Stomach (tissue), 9 donors: ENCODE results near the gene CAV2. TPM values are rescaled to one million over a fixed set of nuclear protein-coding genes. Genes with fewer than 3 reads are reported as not detected.
A peak's percentile ranks its signal among the peaks of the same experiment; 100 is the strongest.

ENCODE experiments used
- DNase-seq, 2 donors: peaks; one replicate each; pipeline versions ENCODE4 v3.0.0 to v3.0.0-alpha.2; 2013 to 2019
- H3K27ac ChIP-seq, 5 donors: fragments of 200-600 bp in 4 of 5; sonication (generic) in 4 of 5; one replicate each; pipeline ENCODE4 v1.5.1; 2013 to 2019; ENCODE audit warnings: mild to moderate bottlenecking in 1 of 5, moderate library complexity in 1 of 5
- H3K27me3 ChIP-seq, 3 donors: fragments of 200-600 bp; sonication (generic); one replicate each; pipeline ENCODE4 v1.5.1; 2017 to 2019; ENCODE audit warnings: mixed run types in 1 of 3
- H3K36me3 ChIP-seq, 4 donors: fragments of 200-600 bp; sonication (generic); 1 replicate in 3 of 4; 2 replicates in 1 of 4; pipeline ENCODE4 v1.5.1; 2016 to 2019
- H3K4me1 ChIP-seq, 4 donors: fragments of 200-600 bp; sonication (generic); one replicate each; pipeline ENCODE4 v1.5.1; 2016 to 2019
- H3K4me3 ChIP-seq, 4 donors: fragments of 200-600 bp; sonication (generic) in 3 of 4; one replicate each; pipeline ENCODE4 v1.5.1; 2016 to 2019; ENCODE audit warnings: mild to moderate bottlenecking in 1 of 4
- H3K9me3 ChIP-seq, 4 donors: fragments of 200-600 bp; sonication (generic); one replicate each; pipeline ENCODE4 v1.5.1; 2016 to 2019
- EP300 ChIP-seq: sonication (generic); formaldehyde crosslinking; IDR thresholded peaks from one replicate; pipeline ENCODE4 v1.6.1; 2017; ENCODE audit warnings: antibody characterized with exemption
- POLR2A ChIP-seq, 4 donors: fragments of 450-650 bp; IDR thresholded peaks; one replicate each; pipeline ENCODE4 v1.6.1; 2016; ENCODE audit warnings: antibody characterized with exemption in 4 of 4, control low read depth in 2 of 4, mild to moderate bottlenecking in 1 of 4, moderate library complexity in 1 of 4
- POLR2AphosphoS5 ChIP-seq, 3 donors: sonication (generic); formaldehyde crosslinking; IDR thresholded peaks; one replicate each; pipeline ENCODE4 v1.6.1; 2016; ENCODE audit warnings: antibody characterized with exemption in 3 of 3
- WGBS, 5 donors: extraction: QIAGEN DNeasy Blood & Tissue Kit in 3 of 5; methylation state at CpG; one replicate each; pipeline versions ENCODE4 v1.1.5 to v1.1.7; 2013 to 2018; 5-methylcytosine and 5-hydroxymethylcytosine counted together
- intact Hi-C: fragments of 100-400 bp; cut with DNase I; formaldehyde crosslinking; loops from one replicate; pipeline ENCODE4 v1.15.1; 2023; ENCODE audit warnings: low total_unique reads
- polyA plus RNA-seq, 3 donors: library from polyadenylated mRNA; stranded (reverse); fragments of 200-250 nt; gene quantifications; one replicate each; pipeline ENCODE4 v1.2.3, GENCODE V29; 2013
- total RNA-seq, 5 donors: library from RNA; depleted of rRNA; stranded (reverse); fragments of >200 nt; gene quantifications; one replicate each; pipeline versions ENCODE4 v1.1.0 to v1.2.3, GENCODE V29; 2014 to 2016
- TF ChIP-seq, protein P1 (sequence below), 7 experiments: fragments of 450-650 bp in 4 of 7; fragments of 200-600 bp in 3 of 7; sonication (generic) in 3 of 7; IDR thresholded peaks; one replicate each; pipeline ENCODE4 v1.5.1; 2016 to 2019; ENCODE audit warnings: antibody characterized with exemption in 7 of 7, control low read depth in 2 of 7, mild to moderate bottlenecking in 1 of 7
- donor health status: healthy with polysubstance abuse.
- donor health status: Bipolar disorder and iron deficiency.
- donor health status: healthy.

The CAV2 gene
- total and polyA plus RNA-seq, 8 donors = 15.7 to 90.1 (median 27.4) TPM

DNA sequence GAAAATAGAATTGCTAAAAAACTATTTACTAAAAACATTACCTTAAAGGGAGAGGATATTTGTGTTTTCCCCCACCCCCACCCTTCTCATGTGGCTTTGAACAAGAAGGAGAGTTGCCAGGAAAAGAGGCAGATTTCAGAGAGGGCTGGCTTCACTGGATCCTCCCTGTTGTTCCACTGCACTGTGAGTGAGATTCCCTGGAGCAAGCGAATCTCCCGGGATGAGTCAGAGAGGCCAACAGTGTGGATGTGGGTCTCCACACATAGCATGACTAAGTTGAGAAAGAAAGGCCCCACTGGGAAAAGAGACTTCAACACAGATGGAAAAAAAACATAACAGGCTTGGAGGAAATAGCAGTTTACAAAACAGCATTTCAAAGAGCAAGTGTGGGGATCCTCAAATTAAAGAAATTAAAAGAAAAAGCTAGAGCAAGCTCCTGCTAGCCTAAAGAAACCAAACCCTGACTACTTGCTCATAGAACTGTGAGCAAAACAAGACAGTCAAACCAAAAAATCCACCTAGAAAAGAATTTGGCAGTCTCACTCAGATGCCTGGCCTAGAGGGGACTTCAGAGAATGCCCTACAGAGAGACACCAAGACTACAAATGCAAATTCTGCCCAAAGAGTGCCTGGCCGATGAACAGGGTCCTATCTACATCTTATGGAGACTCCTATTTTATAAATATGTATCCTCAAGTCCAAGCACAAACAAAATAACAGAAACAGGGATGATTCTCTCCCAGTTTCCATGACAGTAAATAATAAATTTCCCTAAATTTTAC, 28.7 kb downstream of the CAV2 start:
- Histone ChIP-seq H3K27ac (peak overlapping the region in 4 of 5 donors; percentile 87 to 94 (median 90)), H3K4me3 (peak overlapping the region; percentile 69 to 72 (median 70)), H3K27me3 (peaks cover 0 to 31% (median 11%) of the 10 kb centered on the region in 3 donors), H3K36me3 (no peaks in the 10 kb centered on the region), H3K4me1 (peaks cover 4 to 63% (median 29%) of the 10 kb centered on the region in 4 donors), H3K9me3 (no peaks in the 10 kb centered on the region)
- TF ChIP-seq EP300 (no peak), POLR2AphosphoS5 (IDR thresholded peaks at IDR 0.05) (peak; percentile 15 to 61 (median 36))
- peak in 1 of 2 donors; percentile 58 for DNase-seq
- intact Hi-C loops = loop anchor here (5.0 to 10.0 kb wide), 2 partner anchors 57 to 266 kb away; no protein-coding TSS in a partner anchor
- 39 to 76% (median 63%) methylated on average over 3 of the region's 3 CpGs for WGBS, 5 donors

DNA sequence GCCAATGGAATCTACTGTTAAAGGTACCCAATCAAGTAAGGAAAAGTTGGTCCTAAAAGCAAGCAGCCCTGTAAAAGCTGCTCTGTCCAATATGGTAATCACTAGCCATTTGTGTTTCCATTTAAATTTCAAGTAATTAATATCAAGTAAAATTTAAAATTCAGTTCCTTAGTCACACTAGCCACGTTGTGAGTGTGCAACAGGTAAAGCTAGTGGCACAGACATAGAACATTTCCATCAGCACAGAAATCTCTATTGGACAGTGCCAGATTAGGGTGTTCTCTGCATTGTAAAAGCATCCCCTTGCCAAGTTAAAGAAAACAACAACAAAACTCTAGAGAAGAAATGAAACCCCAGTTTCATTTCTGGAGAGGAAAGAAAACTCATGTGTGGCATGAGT, 29.7 kb downstream of the CAV2 start:
- 34 to 63% (median 56%) methylated on average over 1 of the region's 1 CpG for whole genome bisulfite sequencing, 5 donors
- TF ChIP-seq, protein P1, sequence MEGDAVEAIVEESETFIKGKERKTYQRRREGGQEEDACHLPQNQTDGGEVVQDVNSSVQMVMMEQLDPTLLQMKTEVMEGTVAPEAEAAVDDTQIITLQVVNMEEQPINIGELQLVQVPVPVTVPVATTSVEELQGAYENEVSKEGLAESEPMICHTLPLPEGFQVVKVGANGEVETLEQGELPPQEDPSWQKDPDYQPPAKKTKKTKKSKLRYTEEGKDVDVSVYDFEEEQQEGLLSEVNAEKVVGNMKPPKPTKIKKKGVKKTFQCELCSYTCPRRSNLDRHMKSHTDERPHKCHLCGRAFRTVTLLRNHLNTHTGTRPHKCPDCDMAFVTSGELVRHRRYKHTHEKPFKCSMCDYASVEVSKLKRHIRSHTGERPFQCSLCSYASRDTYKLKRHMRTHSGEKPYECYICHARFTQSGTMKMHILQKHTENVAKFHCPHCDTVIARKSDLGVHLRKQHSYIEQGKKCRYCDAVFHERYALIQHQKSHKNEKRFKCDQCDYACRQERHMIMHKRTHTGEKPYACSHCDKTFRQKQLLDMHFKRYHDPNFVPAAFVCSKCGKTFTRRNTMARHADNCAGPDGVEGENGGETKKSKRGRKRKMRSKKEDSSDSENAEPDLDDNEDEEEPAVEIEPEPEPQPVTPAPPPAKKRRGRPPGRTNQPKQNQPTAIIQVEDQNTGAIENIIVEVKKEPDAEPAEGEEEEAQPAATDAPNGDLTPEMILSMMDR (IDR thresholded peaks at IDR 0.05) = no peak
- TF ChIP-seq POLR2AphosphoS5 (IDR thresholded peaks at IDR 0.05) = no peak
- TF ChIP-seq POLR2A (IDR thresholded peaks at IDR 0.05) = no peak
- TF ChIP-seq EP300 = no peak
- DNase-seq = no peak
- peaks cover 0 to 27% (median 11%) of the 10 kb centered on the region in 3 donors for H3K27me3 ChIP-seq
- intact Hi-C loops = loop anchor here (5.0 to 10.0 kb wide), 2 partner anchors 56 to 267 kb away; no protein-coding TSS in a partner anchor
- H3K9me3 ChIP-seq = no peaks in the 10 kb centered on the region
- H3K36me3 ChIP-seq = no peaks in the 10 kb centered on the region
- peak overlapping the region in 3 of 5 donors; percentile 5 to 94 (median 30) for H3K27ac ChIP-seq
- peak overlapping the region in 3 of 4 donors; percentile 31 to 72 (median 69) for H3K4me3 ChIP-seq
- peaks cover 4 to 59% (median 27%) of the 10 kb centered on the region in 4 donors for H3K4me1 ChIP-seq

DNA sequence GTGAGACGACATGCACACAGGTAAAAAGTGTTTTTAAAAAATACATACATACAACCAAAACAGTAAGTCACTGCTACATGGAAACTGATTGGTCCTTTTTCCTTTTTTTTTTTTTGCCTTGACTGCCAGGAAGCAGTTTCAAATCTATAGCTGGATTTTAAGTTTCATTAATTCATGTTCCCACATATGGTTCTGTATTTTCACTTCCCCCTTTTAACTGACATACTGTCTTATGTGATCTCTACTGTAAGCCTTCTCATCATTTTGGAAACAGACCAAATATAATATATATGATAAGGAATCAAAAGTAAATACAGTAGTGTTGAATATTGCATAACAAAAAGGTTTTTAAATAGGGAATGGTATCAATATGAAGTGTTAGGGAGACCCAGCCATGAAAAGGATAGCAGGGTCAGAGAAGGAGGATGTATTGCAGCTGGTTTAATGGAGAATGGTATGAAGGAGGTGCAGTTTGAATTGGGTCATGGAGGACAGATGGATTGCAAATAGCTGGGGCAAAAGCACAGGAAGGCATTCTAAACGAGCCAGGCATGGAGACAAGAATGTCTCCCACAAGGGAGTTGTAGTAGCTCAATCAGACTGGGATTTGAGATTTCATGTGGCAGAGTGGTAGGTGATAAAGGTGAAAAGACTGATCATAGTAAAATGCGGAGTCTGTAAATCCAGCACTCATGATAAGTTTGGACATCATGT, 30.7 kb downstream of the CAV2 start:
- DNase-seq = no peak
- intact Hi-C loops = no loop called here
- Histone ChIP-seq H3K9me3 (no peaks in the 10 kb centered on the region), H3K36me3 (no peaks in the 10 kb centered on the region), H3K4me1 (peaks cover 4 to 57% (median 20%) of the 10 kb centered on the region in 4 donors), H3K27ac (peak overlapping the region in 1 of 5 donors; percentile 57), H3K4me3 (peak overlapping the region; percentile 17 to 72 (median 20)), H3K27me3 (peaks cover 0 to 17% (median 4%) of the 10 kb centered on the region in 3 donors)
- WGBS, 5 donors = 63 to 76% (median 68%) methylated on average over 3 of the region's 3 CpGs
- no peak for TF ChIP-seq EP300
- no peak for TF ChIP-seq POLR2AphosphoS5 (IDR thresholded peaks at IDR 0.05)
- no peak for TF ChIP-seq POLR2A (IDR thresholded peaks at IDR 0.05)
- TF ChIP-seq, protein P1 (IDR thresholded peaks at IDR 0.05) = no peak

- Histone ChIP-seq H3K4me1 (peaks cover 0 to 53% (median 10%) of the 10 kb centered on the region in 4 donors), H3K36me3 (peaks cover 0 to 4% (median 0%) of the 10 kb centered on the region in 4 donors), H3K4me3 (peak overlapping the region in 2 of 4 donors; percentile 8 to 72), H3K27ac (peak overlapping the region in 2 of 5 donors; percentile 7 to 36), H3K9me3 (no peaks in the 10 kb centered on the region), H3K27me3 (no peaks in the 10 kb centered on the region)
- TF ChIP-seq EP300 = no peak
- WGBS, 5 donors = 71 to 91% (median 83%) methylated on average over 3 of the region's 3 CpGs
- no peak for DNase-seq
- intact Hi-C loops = no loop called here
Measured at GRCh38 chr7:116532102-116532688, 32.7 kb downstream of the CAV2 start.

DNA sequence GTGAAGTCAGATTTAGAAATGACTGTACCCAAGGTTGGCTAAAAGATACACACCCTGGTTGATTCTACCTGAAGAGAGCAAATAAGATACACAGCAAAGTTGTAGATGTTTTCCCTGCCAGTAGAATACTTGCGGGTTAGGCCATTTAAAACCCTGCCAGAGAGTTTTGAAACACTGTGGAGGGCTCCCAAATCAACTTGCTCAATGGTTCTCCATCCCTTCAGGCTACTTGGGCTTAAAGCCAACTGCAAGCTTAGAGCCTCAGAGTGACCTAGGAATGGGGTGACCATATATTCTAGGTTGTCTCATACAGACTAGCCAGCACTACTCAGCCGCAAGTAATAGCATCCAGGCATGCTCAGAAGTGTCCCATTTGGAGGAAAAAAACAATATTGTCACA, 35.3 kb downstream of the CAV2 start:
- Histone ChIP-seq H3K9me3 (no peaks in the 10 kb centered on the region), H3K27ac (peak overlapping the region in 2 of 5 donors; percentile 27 to 58), H3K36me3 (peaks cover 0 to 14% (median 5%) of the 10 kb centered on the region in 4 donors), H3K27me3 (no peaks in the 10 kb centered on the region), H3K4me3 (no peak overlapping the region), H3K4me1 (peaks cover 0 to 50% (median 13%) of the 10 kb centered on the region in 4 donors)
- TF ChIP-seq POLR2AphosphoS5 (IDR thresholded peaks at IDR 0.05) = peak in 1 of 3 donors; percentile 2
- no peak for TF ChIP-seq POLR2A (IDR thresholded peaks at IDR 0.05)
- 75 to 95% (median 89%) methylated on average over 2 of the region's 2 CpGs for WGBS, 5 donors
- no peak for DNase-seq
- intact Hi-C loops = no loop called here
